GM10266 (cell line): Measurements from ENCODE around the gene LAMA5.

ENCODE experiments used
- DNase-seq: peaks from one replicate; pipeline ENCODE4 v3.0.0; 2012; ENCODE audit errors: extremely low spot score
- CTCF ChIP-seq: IDR thresholded peaks from 2 replicates; pipeline ENCODE4 v1.5.1; 2012; ENCODE audit warnings: mild to moderate bottlenecking, low read depth; ENCODE audit not compliant: control insufficient read depth, insufficient read depth; ENCODE audit errors: missing control alignments

The LAMA5 gene

GRCh38 chr20:62323980-62324906 lies 42.9 kb downstream of the LAMA5 start:
- no peak for TF ChIP-seq CTCF
- DNase-seq: no peak

GRCh38 chr20:62323146-62323979 lies 43.7 kb downstream of the LAMA5 start:
- no peak for TF ChIP-seq CTCF

GRCh38 chr20:62322492-62323041 lies 44.5 kb downstream of the LAMA5 start:
- TF ChIP-seq CTCF: no peak
- DNase-seq: no peak

More at GRCh38 chr20:62323146-62323979, 43.7 kb downstream of the LAMA5 start:
- no peak for DNase-seq

GRCh38 chr20:62321975-62322374 lies 45.1 kb downstream of the LAMA5 start:
- no peak for TF ChIP-seq CTCF
- no peak for DNase-seq

- peak; percentile 74 for DNase-seq
Measured at GRCh38 chr20:62321521-62321948, 45.6 kb downstream of the LAMA5 start.

GRCh38 chr20:62320581-62321354 lies 46.3 kb downstream of the LAMA5 start:
- TF ChIP-seq CTCF: no peak
- no peak for DNase-seq

More at GRCh38 chr20:62321521-62321948, 45.6 kb downstream of the LAMA5 start:
- no peak for TF ChIP-seq CTCF
